Measurements from ENCODE around the gene KCNQ1.

The KCNQ1 gene

GRCh38 chr11:2804189-2804588 lies 359.4 kb downstream of the KCNQ1 start:
- Histone ChIP-seq H3K9me3 (ENCODE audit: low read length) (no peaks in the 10 kb centered on the region), H3K79me2 (ENCODE audit: insufficient read depth, low read length) (no peaks in the 10 kb centered on the region), H3K27me3 (ENCODE audit: insufficient read depth, low read length) (no peaks in the 10 kb centered on the region; the same call in 1 of the 2 replicates), H3K4me2 (ENCODE audit: low read length) (no peak overlapping the region), H3K4me3 (ENCODE audit: low read depth, low read length, poor library complexity, severe bottlenecking) (no peak overlapping the region), H4K20me1 (ENCODE audit: insufficient read depth, low read length) (no peaks in the 10 kb centered on the region), H3K4me1 (ENCODE audit: insufficient read depth, low read length, severe bottlenecking) (no peaks in the 10 kb centered on the region), H3F3A (ENCODE audit: insufficient read depth, low read length) (no peaks in the 10 kb centered on the region), H3K9ac (ENCODE audit: low read length) (no peak overlapping the region), H2AFZ (ENCODE audit: low read length) (no peak overlapping the region), H3K36me3 (ENCODE audit: insufficient read depth, low read length) (no peaks in the 10 kb centered on the region), H3K9me2 (ENCODE audit: low read depth, low read length) (no peaks in the 10 kb centered on the region), H3K27ac (ENCODE audit: low read depth, low read length, poor library complexity, severe bottlenecking) (no peak overlapping the region)
- TF ChIP-seq CTCF (IDR thresholded peaks at IDR 0.05; ENCODE audit: low read length): no peak
- no peak for TF ChIP-seq EZH2 (IDR thresholded peaks at IDR 0.05; ENCODE audit: borderline replicate concordance, low read length)

- Histone ChIP-seq H3K4me2 (ENCODE audit: low read length) (no peak overlapping the region), H2AFZ (ENCODE audit: low read length) (no peak overlapping the region), H3K79me2 (ENCODE audit: insufficient read depth, low read length) (no peaks in the 10 kb centered on the region), H3K9me2 (ENCODE audit: low read depth, low read length) (no peaks in the 10 kb centered on the region), H3F3A (ENCODE audit: insufficient read depth, low read length) (no peaks in the 10 kb centered on the region), H3K27ac (ENCODE audit: low read depth, low read length, poor library complexity, severe bottlenecking) (no peak overlapping the region), H4K20me1 (ENCODE audit: insufficient read depth, low read length) (no peaks in the 10 kb centered on the region), H3K9me3 (ENCODE audit: low read length) (no peaks in the 10 kb centered on the region), H3K36me3 (ENCODE audit: insufficient read depth, low read length) (no peaks in the 10 kb centered on the region), H3K4me3 (ENCODE audit: low read depth, low read length, poor library complexity, severe bottlenecking) (no peak overlapping the region), H3K4me1 (ENCODE audit: insufficient read depth, low read length, severe bottlenecking) (no peaks in the 10 kb centered on the region), H3K9ac (ENCODE audit: low read length) (no peak overlapping the region), H3K27me3 (ENCODE audit: insufficient read depth, low read length) (no peaks in the 10 kb centered on the region; the same call in 1 of the 2 replicates)
- TF ChIP-seq EZH2 (IDR thresholded peaks at IDR 0.05; ENCODE audit: borderline replicate concordance, low read length) (no peak), CTCF (IDR thresholded peaks at IDR 0.05; ENCODE audit: low read length) (no peak)
Observed at GRCh38 chr11:2804701-2805387, 360.0 kb downstream of the KCNQ1 start.

- no peak overlapping the region for H3K27ac ChIP-seq (ENCODE audit: low read depth, low read length, poor library complexity, severe bottlenecking)
- no peaks in the 10 kb centered on the region for H4K20me1 ChIP-seq (ENCODE audit: insufficient read depth, low read length)
- H3K9me3 ChIP-seq (ENCODE audit: low read length): no peaks in the 10 kb centered on the region
- no peak overlapping the region for H3K4me2 ChIP-seq (ENCODE audit: low read length)
- no peak for TF ChIP-seq EZH2 (IDR thresholded peaks at IDR 0.05; ENCODE audit: borderline replicate concordance, low read length)
- TF ChIP-seq CTCF (IDR thresholded peaks at IDR 0.05; ENCODE audit: low read length): no peak
- H3K4me1 ChIP-seq (ENCODE audit: insufficient read depth, low read length, severe bottlenecking): no peaks in the 10 kb centered on the region
- H3K9ac ChIP-seq (ENCODE audit: low read length): no peak overlapping the region
- no peaks in the 10 kb centered on the region for H3K79me2 ChIP-seq (ENCODE audit: insufficient read depth, low read length)
- no peak overlapping the region for H3K4me3 ChIP-seq (ENCODE audit: low read depth, low read length, poor library complexity, severe bottlenecking)
- H3K36me3 ChIP-seq (ENCODE audit: insufficient read depth, low read length): no peaks in the 10 kb centered on the region
- H3F3A ChIP-seq (ENCODE audit: insufficient read depth, low read length): no peaks in the 10 kb centered on the region
- no peaks in the 10 kb centered on the region; the same call in 1 of the 2 replicates for H3K27me3 ChIP-seq (ENCODE audit: insufficient read depth, low read length)
- no peak overlapping the region for H2AFZ ChIP-seq (ENCODE audit: low read length)
- no peaks in the 10 kb centered on the region for H3K9me2 ChIP-seq (ENCODE audit: low read depth, low read length)
Observed at GRCh38 chr11:2805388-2806056, 360.7 kb downstream of the KCNQ1 start.
